Measurements from ENCODE around the gene SERPINA1.

GRCh38 chr14:94403312-94403932, 15.0 kb upstream of the SERPINA1 start:
- TF ChIP-seq POLR2A (IDR thresholded peaks at IDR 0.05), result no peak
- TF ChIP-seq, protein P1, sequence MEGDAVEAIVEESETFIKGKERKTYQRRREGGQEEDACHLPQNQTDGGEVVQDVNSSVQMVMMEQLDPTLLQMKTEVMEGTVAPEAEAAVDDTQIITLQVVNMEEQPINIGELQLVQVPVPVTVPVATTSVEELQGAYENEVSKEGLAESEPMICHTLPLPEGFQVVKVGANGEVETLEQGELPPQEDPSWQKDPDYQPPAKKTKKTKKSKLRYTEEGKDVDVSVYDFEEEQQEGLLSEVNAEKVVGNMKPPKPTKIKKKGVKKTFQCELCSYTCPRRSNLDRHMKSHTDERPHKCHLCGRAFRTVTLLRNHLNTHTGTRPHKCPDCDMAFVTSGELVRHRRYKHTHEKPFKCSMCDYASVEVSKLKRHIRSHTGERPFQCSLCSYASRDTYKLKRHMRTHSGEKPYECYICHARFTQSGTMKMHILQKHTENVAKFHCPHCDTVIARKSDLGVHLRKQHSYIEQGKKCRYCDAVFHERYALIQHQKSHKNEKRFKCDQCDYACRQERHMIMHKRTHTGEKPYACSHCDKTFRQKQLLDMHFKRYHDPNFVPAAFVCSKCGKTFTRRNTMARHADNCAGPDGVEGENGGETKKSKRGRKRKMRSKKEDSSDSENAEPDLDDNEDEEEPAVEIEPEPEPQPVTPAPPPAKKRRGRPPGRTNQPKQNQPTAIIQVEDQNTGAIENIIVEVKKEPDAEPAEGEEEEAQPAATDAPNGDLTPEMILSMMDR (IDR thresholded peaks at IDR 0.05), result no peak

All from Peyer's patch (tissue), 4 donors.